MM.1S (cell line): ENCODE measurements around the gene LRRN2.

ENCODE experiments used
- DNase-seq: peaks from one replicate; pipeline ENCODE4 v3.0.0-alpha.2; 2015
- H2AFZ ChIP-seq: fragments of 300-600 bp; sonication (generic); 2 replicates; pipeline ENCODE4 v1.6.0; 2016; ENCODE audit warnings: antibody characterized with exemption, low read length
- H3F3A ChIP-seq: fragments of 300-600 bp; sonication (generic); 2 replicates; pipeline ENCODE4 v1.6.1; 2016; ENCODE audit warnings: mild to moderate bottlenecking, antibody characterized with exemption, low read length, moderate library complexity, mixed read lengths; ENCODE audit not compliant: insufficient read depth
- H3K27ac ChIP-seq: fragments of 300-600 bp; sonication (generic); 2 replicates; pipeline ENCODE4 v1.5.1; 2016; ENCODE audit warnings: mild to moderate bottlenecking, low read length
- H3K27me3 ChIP-seq: fragments of 300-600 bp; sonication (generic); replicated peaks from 2 replicates; pipeline ENCODE4 v1.6.0; 2016; ENCODE audit warnings: low read length; ENCODE audit not compliant: insufficient read depth
- H3K36me3 ChIP-seq: fragments of 300-600 bp; sonication (generic); replicated peaks from 2 replicates; pipeline ENCODE4 v1.6.1; 2016; ENCODE audit warnings: mild to moderate bottlenecking, low read length, mixed read lengths; ENCODE audit not compliant: insufficient read depth
- H3K4me1 ChIP-seq: fragments of 300-600 bp; sonication (generic); 2 replicates; pipeline ENCODE4 v1.6.1; 2016; ENCODE audit warnings: low read length, mixed read lengths
- H3K4me2 ChIP-seq: fragments of 300-600 bp; sonication (generic); 2 replicates; pipeline ENCODE4 v1.6.0; 2016; ENCODE audit warnings: low read depth, low read length
- H3K4me3 ChIP-seq: fragments of 300-600 bp; sonication (generic); 2 replicates; pipeline ENCODE4 v1.5.1; 2016; ENCODE audit warnings: low read length, mixed read lengths
- H3K79me2 ChIP-seq: fragments of 300-600 bp; sonication (generic); 2 replicates; pipeline ENCODE4 v1.6.1; 2016; ENCODE audit warnings: mixed run types, low read length, mixed read lengths
- H3K9ac ChIP-seq: fragments of 300-600 bp; sonication (generic); 2 replicates; pipeline ENCODE4 v1.6.1; 2016; ENCODE audit warnings: low read length, mixed read lengths
- H3K9me2 ChIP-seq: fragments of 300-600 bp; sonication (generic); replicated peaks from 2 replicates; pipeline ENCODE4 v1.6.1; 2016; ENCODE audit warnings: mild to moderate bottlenecking, low read length, mixed read lengths; ENCODE audit not compliant: insufficient read depth
- H3K9me3 ChIP-seq: fragments of 300-600 bp; sonication (generic); replicated peaks from 2 replicates; pipeline ENCODE4 v1.6.1; 2016; ENCODE audit warnings: mild to moderate bottlenecking, low read length, mixed read lengths; ENCODE audit not compliant: insufficient read depth
- H4K20me1 ChIP-seq: fragments of 300-600 bp; sonication (generic); 2 replicates; pipeline ENCODE4 v1.6.1; 2016; ENCODE audit warnings: mild to moderate bottlenecking, low read length, moderate library complexity, mixed read lengths; ENCODE audit not compliant: insufficient read depth
- EZH2 ChIP-seq: fragments of 300-600 bp; sonication (generic); optimal IDR thresholded peaks from 2 replicates; pipeline ENCODE3; 2017; ENCODE audit warnings: low read depth, mild to moderate bottlenecking, antibody characterized with exemption, low read length, mixed read lengths
- EZH2phosphoT487 ChIP-seq: fragments of 300-600 bp; sonication (generic); IDR thresholded peaks from 2 replicates; pipeline ENCODE4 v1.6.1; 2018; ENCODE audit warnings: antibody characterized with exemption, low read length
- TF ChIP-seq, protein P1 (sequence below): fragments of 300-600 bp; sonication (generic); IDR thresholded peaks from 2 replicates; pipeline ENCODE4 v1.5.1; 2016; ENCODE audit warnings: antibody characterized with exemption, low read length, mixed read lengths

The LRRN2 gene

GRCh38 chr1:204669579-204669978, 16.0 kb downstream of the LRRN2 start:
- Histone ChIP-seq H3K9me2 (no peaks in the 10 kb centered on the region), H3K36me3 (no peaks in the 10 kb centered on the region), H3K4me3 (no peak overlapping the region), H3K79me2 (no peaks in the 10 kb centered on the region), H4K20me1 (no peaks in the 10 kb centered on the region), H3K9ac (no peak overlapping the region), H3K27ac (no peak overlapping the region), H3K4me2 (no peak overlapping the region), H3K4me1 (no peaks in the 10 kb centered on the region), H3K27me3 (no peaks in the 10 kb centered on the region), H3F3A (no peaks in the 10 kb centered on the region), H2AFZ (no peak overlapping the region), H3K9me3 (no peaks in the 10 kb centered on the region)
- TF ChIP-seq EZH2phosphoT487 (no peak), EZH2 (no peak)
- TF ChIP-seq, protein P1, sequence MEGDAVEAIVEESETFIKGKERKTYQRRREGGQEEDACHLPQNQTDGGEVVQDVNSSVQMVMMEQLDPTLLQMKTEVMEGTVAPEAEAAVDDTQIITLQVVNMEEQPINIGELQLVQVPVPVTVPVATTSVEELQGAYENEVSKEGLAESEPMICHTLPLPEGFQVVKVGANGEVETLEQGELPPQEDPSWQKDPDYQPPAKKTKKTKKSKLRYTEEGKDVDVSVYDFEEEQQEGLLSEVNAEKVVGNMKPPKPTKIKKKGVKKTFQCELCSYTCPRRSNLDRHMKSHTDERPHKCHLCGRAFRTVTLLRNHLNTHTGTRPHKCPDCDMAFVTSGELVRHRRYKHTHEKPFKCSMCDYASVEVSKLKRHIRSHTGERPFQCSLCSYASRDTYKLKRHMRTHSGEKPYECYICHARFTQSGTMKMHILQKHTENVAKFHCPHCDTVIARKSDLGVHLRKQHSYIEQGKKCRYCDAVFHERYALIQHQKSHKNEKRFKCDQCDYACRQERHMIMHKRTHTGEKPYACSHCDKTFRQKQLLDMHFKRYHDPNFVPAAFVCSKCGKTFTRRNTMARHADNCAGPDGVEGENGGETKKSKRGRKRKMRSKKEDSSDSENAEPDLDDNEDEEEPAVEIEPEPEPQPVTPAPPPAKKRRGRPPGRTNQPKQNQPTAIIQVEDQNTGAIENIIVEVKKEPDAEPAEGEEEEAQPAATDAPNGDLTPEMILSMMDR, result no peak
- DNase-seq, result no peak

- Histone ChIP-seq H3F3A (no peaks in the 10 kb centered on the region), H3K36me3 (no peaks in the 10 kb centered on the region)
These were observed 21.2 kb downstream of the LRRN2 start for GRCh38 chr1:204664384-204664651.

DNA sequence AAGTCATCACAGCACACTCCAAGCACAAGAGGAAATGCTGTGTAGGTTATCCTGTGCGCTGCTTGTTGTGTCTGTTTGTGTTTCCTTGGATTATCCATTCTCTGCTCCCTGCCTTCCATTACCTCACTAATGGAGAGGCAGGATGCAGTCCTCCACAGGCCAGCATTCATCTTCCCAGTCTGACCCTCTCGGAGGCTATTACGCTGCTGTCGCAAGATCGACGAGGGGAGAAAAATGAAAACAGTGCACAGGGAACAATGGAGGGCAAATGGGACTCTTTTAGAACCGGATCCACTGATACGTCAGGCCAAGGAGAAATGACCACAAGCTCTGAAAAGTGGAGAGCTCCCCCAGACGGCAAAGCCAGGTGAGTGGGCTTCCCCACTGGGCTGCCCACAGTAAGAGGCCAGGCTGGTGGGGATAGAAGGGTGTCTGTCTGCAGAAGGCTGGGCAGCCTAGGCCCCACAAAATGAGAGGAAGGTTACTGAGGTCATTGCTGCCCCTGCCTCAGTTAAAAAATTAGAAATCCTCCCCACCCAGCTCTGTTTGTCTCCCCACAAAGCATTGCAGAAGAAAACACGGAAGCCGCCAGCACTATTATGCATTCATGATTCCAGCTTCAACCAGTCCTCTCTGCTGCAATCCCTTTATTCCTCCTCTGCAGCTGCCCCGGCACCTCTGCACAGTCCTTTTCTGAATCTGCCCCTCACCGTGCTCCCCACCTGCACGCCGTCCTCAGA, 21.7 kb downstream of the LRRN2 start:
- Histone ChIP-seq H3K4me3 (no peak overlapping the region), H4K20me1 (no peaks in the 10 kb centered on the region), H3K4me2 (no peak overlapping the region), H3K36me3 (no peaks in the 10 kb centered on the region), H3K9ac (no peak overlapping the region), H3F3A (no peaks in the 10 kb centered on the region), H3K79me2 (no peaks in the 10 kb centered on the region), H3K27ac (no peak overlapping the region), H3K9me3 (no peaks in the 10 kb centered on the region), H3K4me1 (no peaks in the 10 kb centered on the region), H3K9me2 (no peaks in the 10 kb centered on the region), H3K27me3 (no peaks in the 10 kb centered on the region), H2AFZ (no peak overlapping the region)
- DNase-seq, result no peak
- TF ChIP-seq EZH2phosphoT487, result no peak
- no peak for TF ChIP-seq EZH2
- TF ChIP-seq, protein P1, result no peak

More at GRCh38 chr1:204664384-204664651, 21.2 kb downstream of the LRRN2 start:
- no peak overlapping the region for H3K4me2 ChIP-seq
- H3K9me2 ChIP-seq, result no peaks in the 10 kb centered on the region
- no peak for DNase-seq
- no peaks in the 10 kb centered on the region for H3K79me2 ChIP-seq
- H2AFZ ChIP-seq, result no peak overlapping the region
- H4K20me1 ChIP-seq, result no peaks in the 10 kb centered on the region
- no peaks in the 10 kb centered on the region for H3K27me3 ChIP-seq
- no peak overlapping the region for H3K4me3 ChIP-seq
- no peak for TF ChIP-seq EZH2phosphoT487
- TF ChIP-seq, protein P1, result no peak
- no peak for TF ChIP-seq EZH2
- no peak overlapping the region for H3K9ac ChIP-seq
- no peaks in the 10 kb centered on the region for H3K9me3 ChIP-seq
- no peaks in the 10 kb centered on the region for H3K4me1 ChIP-seq
- no peak overlapping the region for H3K27ac ChIP-seq
